Measurements from ENCODE around the gene APPL2. TPM values are rescaled to one million over a fixed set of nuclear protein-coding genes. Genes with fewer than 3 reads are reported as not detected.

The APPL2 gene
- polyA plus RNA-seq, 10 donors = 20.0 to 44.5 (median 29.8) TPM

GRCh38 chr12:105138248-105138647 lies 97.7 kb downstream of the APPL2 start:
- DNase-seq = no peak

Other genes starting within 250 kb of the APPL2 start
- gene NOPCHAP1, start 249.9 kb downstream of the APPL2 start, polyA plus RNA-seq (ENCODE audit: insufficient read length in 10 of 10) = 10 to 100 TPM in 7 of 10 donors, 1 to 10 TPM in 3; 8.9 to 13.3 (median 10.7) TPM
- gene ALDH1L2, start 151.7 kb downstream of the APPL2 start, polyA plus RNA-seq (ENCODE audit: insufficient read length in 10 of 10) = 10 to 100 TPM in 4 of 10 donors, 1 to 10 TPM in 6; 5.2 to 10.7 (median 9.0) TPM
- 10 to 100 TPM; 24.0 to 48.9 (median 35.5) TPM for gene WASHC4, start 128.4 kb downstream of the APPL2 start, polyA plus RNA-seq (ENCODE audit: insufficient read length in 10 of 10)
- gene C12orf75, start 94.5 kb upstream of the APPL2 start, polyA plus RNA-seq (ENCODE audit: insufficient read length in 10 of 10) = 10 to 100 TPM in 4 of 10 donors, 1 to 10 TPM in 6; 5.1 to 17.0 (median 8.0) TPM

Measured in muscle of back (tissue), 11 donors.